ENCODE data around the gene ZFYVE19. TPM values are rescaled to one million over a fixed set of nuclear protein-coding genes. Genes with fewer than 3 reads are reported as not detected.

Gene ZFYVE19
- total and polyA plus RNA-seq, 2 of the 13 experiments (the other 11 are each of a cell fraction or from before 2014, with no cell fraction given) = 23.3 to 44.0 TPM

- Histone ChIP-seq H3K9ac (ENCODE audit: insufficient read depth, low read depth, low read length) (no peak overlapping the region), H3K27ac (ENCODE audit: extremely low read length, insufficient read depth, low read length) (no peak overlapping the region), H3K27me3 (ENCODE audit: control insufficient read depth in 1 of 2, insufficient read depth in 2 of 2, low read length in 2 of 2) (no peaks in the 10 kb centered on the region), H3K36me3 (replicated peaks in 1 of 2; ENCODE audit: control insufficient read depth in 1 of 2, insufficient read depth in 2 of 2, low read length in 2 of 2) (no peaks in the 10 kb centered on the region), H3K9me3 (ENCODE audit: low read length) (no peaks in the 10 kb centered on the region), H2AFZ (ENCODE audit: low read length) (no peak overlapping the region), H4K20me1 (ENCODE audit: insufficient read depth, low read length) (no peaks in the 10 kb centered on the region), H3K79me2 (ENCODE audit: insufficient read depth, low read length) (no peaks in the 10 kb centered on the region), H3K4me3 (replicated peaks in 1 of 3; ENCODE audit: insufficient read depth in 1 of 3, low read depth in 2 of 3, low read length in 3 of 3) (no peak overlapping the region), H3K4me2 (ENCODE audit: low read depth, low read length) (no peak overlapping the region), H3K4me1 (ENCODE audit: insufficient read depth, low read length) (peaks cover 40% of the 10 kb centered on the region)
- DNase-seq (ENCODE audit: low spot score) (no peak), ATAC-seq (no peak), FAIRE-seq (no peak)
- in situ Hi-C loops (cut with HindIII; ENCODE audit: extremely low pct_ligation_motif_present, low pct_unique_long_range_greater_than_20kb) = no loop called here
- CTCF ChIA-PET (ENCODE audit: low intra/inter-chr PET ratio, low total read pairs) = no interaction called here
- no TSS peak for BruUV-seq (replicated peaks)
- WGBS (ENCODE audit: low lambda C conversion rate) = 60% methylated on average over 10 of the region's 16 CpGs
- POLR2A ChIA-PET = no interaction called here
- intact Hi-C loops (cut with micrococcal nuclease; ENCODE audit: unreplicated experiment) = no loop called here
- TF ChIP-seq HNF4G (IDR thresholded peaks at IDR 0.05; ENCODE audit: borderline replicate concordance, low read depth, low read length) (no peak), HNF4G (CRISPR knock-in tag; IDR thresholded peaks at IDR 0.05; ENCODE audit: borderline replicate concordance, low read depth) (no peak), CBFB (CRISPR knock-in tag; IDR thresholded peaks at IDR 0.05) (no peak), THRA (CRISPR knock-in tag; IDR thresholded peaks at IDR 0.05; ENCODE audit: borderline replicate concordance) (no peak), TCF7L2 (IDR thresholded peaks at IDR 0.05; ENCODE audit: low read depth, low read length) (no peak), PITX1 (CRISPR knock-in tag; IDR thresholded peaks at IDR 0.05) (no peak), ZFP36L2 (CRISPR knock-in tag; IDR thresholded peaks at IDR 0.05) (no peak), MAFG (CRISPR knock-in tag; IDR thresholded peaks at IDR 0.05) (no peak), ZNF550 (CRISPR knock-in tag; IDR thresholded peaks at IDR 0.05; ENCODE audit: borderline replicate concordance) (no peak), ZNF652 (CRISPR knock-in tag; IDR thresholded peaks at IDR 0.05; ENCODE audit: borderline replicate concordance, low read depth) (no peak), ZNF639 (CRISPR knock-in tag; conservative IDR thresholded peaks at IDR 0.05) (no peak), MIER3 (CRISPR knock-in tag; IDR thresholded peaks at IDR 0.05; ENCODE audit: borderline replicate concordance) (no peak), ZNF841 (CRISPR knock-in tag; IDR thresholded peaks at IDR 0.05; ENCODE audit: borderline replicate concordance) (no peak), ZSCAN9 (CRISPR knock-in tag; IDR thresholded peaks at IDR 0.05; ENCODE audit: borderline replicate concordance) (no peak), ZNF160 (CRISPR knock-in tag; IDR thresholded peaks at IDR 0.05) (no peak), MYNN (CRISPR knock-in tag; IDR thresholded peaks at IDR 0.05; ENCODE audit: low read depth) (no peak), ZBTB7B (CRISPR knock-in tag; IDR thresholded peaks at IDR 0.05) (no peak), ZBTB38 (CRISPR knock-in tag; IDR thresholded peaks at IDR 0.05) (no peak)
Observed at GRCh38 chr15:40853241-40853890, 46.5 kb downstream of the ZFYVE19 start.

Measured in HepG2 (cell line).